ENCODE data around the gene CHST3.

DNA sequence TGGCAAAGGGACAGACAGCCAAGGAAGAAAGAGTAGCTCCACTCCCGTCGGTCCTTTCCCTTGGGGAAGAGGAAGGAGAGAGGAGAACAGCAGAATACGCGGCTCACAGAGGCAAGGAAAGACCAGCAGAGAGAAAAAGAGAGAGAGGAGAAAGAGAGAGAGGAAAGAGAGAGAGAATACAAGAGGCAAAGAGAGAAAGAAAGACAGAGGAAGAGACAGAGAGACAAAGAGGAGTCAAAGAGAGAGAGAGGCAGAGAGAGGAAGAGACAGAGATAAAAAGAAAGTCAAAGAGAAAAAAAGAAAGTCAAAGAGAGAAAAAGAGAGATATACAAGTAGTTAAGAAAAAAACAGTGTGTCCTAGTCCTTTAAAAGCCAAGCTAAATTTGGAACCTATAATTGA, 23.4 kb upstream of the CHST3 start:
- TF ChIP-seq, protein P1, sequence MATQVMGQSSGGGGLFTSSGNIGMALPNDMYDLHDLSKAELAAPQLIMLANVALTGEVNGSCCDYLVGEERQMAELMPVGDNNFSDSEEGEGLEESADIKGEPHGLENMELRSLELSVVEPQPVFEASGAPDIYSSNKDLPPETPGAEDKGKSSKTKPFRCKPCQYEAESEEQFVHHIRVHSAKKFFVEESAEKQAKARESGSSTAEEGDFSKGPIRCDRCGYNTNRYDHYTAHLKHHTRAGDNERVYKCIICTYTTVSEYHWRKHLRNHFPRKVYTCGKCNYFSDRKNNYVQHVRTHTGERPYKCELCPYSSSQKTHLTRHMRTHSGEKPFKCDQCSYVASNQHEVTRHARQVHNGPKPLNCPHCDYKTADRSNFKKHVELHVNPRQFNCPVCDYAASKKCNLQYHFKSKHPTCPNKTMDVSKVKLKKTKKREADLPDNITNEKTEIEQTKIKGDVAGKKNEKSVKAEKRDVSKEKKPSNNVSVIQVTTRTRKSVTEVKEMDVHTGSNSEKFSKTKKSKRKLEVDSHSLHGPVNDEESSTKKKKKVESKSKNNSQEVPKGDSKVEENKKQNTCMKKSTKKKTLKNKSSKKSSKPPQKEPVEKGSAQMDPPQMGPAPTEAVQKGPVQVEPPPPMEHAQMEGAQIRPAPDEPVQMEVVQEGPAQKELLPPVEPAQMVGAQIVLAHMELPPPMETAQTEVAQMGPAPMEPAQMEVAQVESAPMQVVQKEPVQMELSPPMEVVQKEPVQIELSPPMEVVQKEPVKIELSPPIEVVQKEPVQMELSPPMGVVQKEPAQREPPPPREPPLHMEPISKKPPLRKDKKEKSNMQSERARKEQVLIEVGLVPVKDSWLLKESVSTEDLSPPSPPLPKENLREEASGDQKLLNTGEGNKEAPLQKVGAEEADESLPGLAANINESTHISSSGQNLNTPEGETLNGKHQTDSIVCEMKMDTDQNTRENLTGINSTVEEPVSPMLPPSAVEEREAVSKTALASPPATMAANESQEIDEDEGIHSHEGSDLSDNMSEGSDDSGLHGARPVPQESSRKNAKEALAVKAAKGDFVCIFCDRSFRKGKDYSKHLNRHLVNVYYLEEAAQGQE (IDR thresholded peaks at IDR 0.05; ENCODE audit: insufficient read depth in 1 of 2, low read depth in 2 of 2, low read length in 1 of 2): no peak
- TF ChIP-seq, protein P2, sequence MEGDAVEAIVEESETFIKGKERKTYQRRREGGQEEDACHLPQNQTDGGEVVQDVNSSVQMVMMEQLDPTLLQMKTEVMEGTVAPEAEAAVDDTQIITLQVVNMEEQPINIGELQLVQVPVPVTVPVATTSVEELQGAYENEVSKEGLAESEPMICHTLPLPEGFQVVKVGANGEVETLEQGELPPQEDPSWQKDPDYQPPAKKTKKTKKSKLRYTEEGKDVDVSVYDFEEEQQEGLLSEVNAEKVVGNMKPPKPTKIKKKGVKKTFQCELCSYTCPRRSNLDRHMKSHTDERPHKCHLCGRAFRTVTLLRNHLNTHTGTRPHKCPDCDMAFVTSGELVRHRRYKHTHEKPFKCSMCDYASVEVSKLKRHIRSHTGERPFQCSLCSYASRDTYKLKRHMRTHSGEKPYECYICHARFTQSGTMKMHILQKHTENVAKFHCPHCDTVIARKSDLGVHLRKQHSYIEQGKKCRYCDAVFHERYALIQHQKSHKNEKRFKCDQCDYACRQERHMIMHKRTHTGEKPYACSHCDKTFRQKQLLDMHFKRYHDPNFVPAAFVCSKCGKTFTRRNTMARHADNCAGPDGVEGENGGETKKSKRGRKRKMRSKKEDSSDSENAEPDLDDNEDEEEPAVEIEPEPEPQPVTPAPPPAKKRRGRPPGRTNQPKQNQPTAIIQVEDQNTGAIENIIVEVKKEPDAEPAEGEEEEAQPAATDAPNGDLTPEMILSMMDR (IDR thresholded peaks at IDR 0.05): no peak
- TF ChIP-seq POLR2AphosphoS5 (IDR thresholded peaks at IDR 0.05; ENCODE audit: low read depth, low read length) (no peak), TCF7L2 (IDR thresholded peaks at IDR 0.05; ENCODE audit: low read depth, low read length) (no peak), SIN3A (IDR thresholded peaks at IDR 0.05; ENCODE audit: borderline replicate concordance, insufficient read depth, low read depth, low read length) (no peak)

All from Panc1 (cell line).